ENCODE data around the gene PEMT.

PEMT gene

GRCh38 chr17:17503566-17504130 is 87.9 kb downstream of the PEMT start:
- DNase-seq (ENCODE audit: low read depth), result no peak

- DNase-seq (ENCODE audit: low read depth), result no peak
Observed at GRCh38 chr17:17502741-17503565, 88.6 kb downstream of the PEMT start.

GRCh38 chr17:17500999-17501605 is 90.4 kb downstream of the PEMT start:
- DNase-seq (ENCODE audit: low read depth), result no peak

GRCh38 chr17:17499402-17500145 is 91.9 kb downstream of the PEMT start:
- no peak for DNase-seq (ENCODE audit: low read depth)

GRCh38 chr17:17498606-17499301 is 92.8 kb downstream of the PEMT start:
- no peak for DNase-seq (ENCODE audit: low read depth)

- DNase-seq (ENCODE audit: low read depth), result no peak
Observed at GRCh38 chr17:17497845-17498520, 93.5 kb downstream of the PEMT start.

- no peak for DNase-seq (ENCODE audit: low read depth)
Observed at GRCh38 chr17:17497065-17497844, 94.3 kb downstream of the PEMT start.

GRCh38 chr17:17496189-17497064 is 95.1 kb downstream of the PEMT start, which contains the start of gene RASD1:
Gene RASD1 (minus strand): TSS chr17:17496395. CDS start chr17:17496181, 214 bp downstream.
- peak; percentile 62 for DNase-seq (ENCODE audit: low read depth)

- no peak for DNase-seq (ENCODE audit: low read depth)
Observed at GRCh38 chr17:17495536-17496188, 95.8 kb downstream of the PEMT start.

- DNase-seq (ENCODE audit: low read depth), result no peak
Observed at GRCh38 chr17:17494870-17495535, 96.5 kb downstream of the PEMT start.

- no peak for DNase-seq (ENCODE audit: low read depth)
Observed at GRCh38 chr17:17494499-17494869, 97.0 kb downstream of the PEMT start.

- DNase-seq (ENCODE audit: low read depth), result no peak
Observed at GRCh38 chr17:17493986-17494466, 97.5 kb downstream of the PEMT start.

GRCh38 chr17:17493249-17493985 is 98.1 kb downstream of the PEMT start:
- DNase-seq (ENCODE audit: low read depth), result no peak

- no peak for DNase-seq (ENCODE audit: low read depth)
Observed at GRCh38 chr17:17492571-17492970, 98.9 kb downstream of the PEMT start.

- DNase-seq (ENCODE audit: low read depth), result no peak
Observed at GRCh38 chr17:17492085-17492484, 99.4 kb downstream of the PEMT start.

- DNase-seq (ENCODE audit: low read depth), result no peak
Observed at GRCh38 chr17:17491546-17491988, 99.9 kb downstream of the PEMT start.

GRCh38 chr17:17491031-17491471 is 100.5 kb downstream of the PEMT start:
- no peak for DNase-seq (ENCODE audit: low read depth)
